ENCODE data around the gene SCRT2.

SCRT2 gene

DNA sequence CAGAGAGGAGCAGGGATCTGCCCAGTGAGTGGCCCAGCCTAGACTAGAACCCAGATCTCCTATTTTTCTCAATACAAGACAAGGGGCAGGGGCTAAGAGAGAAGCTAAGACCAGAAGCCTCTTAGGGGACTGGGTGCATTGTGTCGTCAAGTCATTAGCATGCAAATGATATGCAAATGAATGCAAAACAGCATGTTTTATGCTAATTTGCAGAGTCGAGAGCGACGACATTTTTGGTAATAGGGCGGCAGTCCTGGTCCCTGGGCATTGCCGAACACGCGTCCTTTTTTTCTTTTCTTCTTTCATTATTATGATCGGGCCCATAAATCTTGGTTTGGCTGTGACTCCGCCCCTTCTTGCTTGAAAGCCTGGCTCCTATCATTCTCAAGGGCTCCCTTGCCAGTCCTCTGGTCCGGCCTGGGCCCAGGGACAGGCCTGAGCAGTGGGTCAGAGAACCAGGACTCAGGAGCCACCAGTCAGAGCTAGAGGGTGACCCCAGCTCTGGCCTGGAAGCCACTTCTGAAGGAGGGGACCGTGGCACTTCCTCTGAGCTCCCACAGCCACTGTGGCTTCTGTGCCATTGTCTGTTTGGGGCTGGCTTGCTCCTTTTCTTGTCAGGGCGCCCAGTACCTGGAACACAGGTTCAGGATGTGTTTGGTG lies 32.0 kb upstream of the SCRT2 start:
- no peak overlapping the region for H3K4me3 ChIP-seq (ENCODE audit: low read length)
- no peak for TF ChIP-seq EZH2phosphoT487 (IDR thresholded peaks at IDR 0.05; ENCODE audit: borderline replicate concordance, low read length)
- TF ChIP-seq, protein P1, sequence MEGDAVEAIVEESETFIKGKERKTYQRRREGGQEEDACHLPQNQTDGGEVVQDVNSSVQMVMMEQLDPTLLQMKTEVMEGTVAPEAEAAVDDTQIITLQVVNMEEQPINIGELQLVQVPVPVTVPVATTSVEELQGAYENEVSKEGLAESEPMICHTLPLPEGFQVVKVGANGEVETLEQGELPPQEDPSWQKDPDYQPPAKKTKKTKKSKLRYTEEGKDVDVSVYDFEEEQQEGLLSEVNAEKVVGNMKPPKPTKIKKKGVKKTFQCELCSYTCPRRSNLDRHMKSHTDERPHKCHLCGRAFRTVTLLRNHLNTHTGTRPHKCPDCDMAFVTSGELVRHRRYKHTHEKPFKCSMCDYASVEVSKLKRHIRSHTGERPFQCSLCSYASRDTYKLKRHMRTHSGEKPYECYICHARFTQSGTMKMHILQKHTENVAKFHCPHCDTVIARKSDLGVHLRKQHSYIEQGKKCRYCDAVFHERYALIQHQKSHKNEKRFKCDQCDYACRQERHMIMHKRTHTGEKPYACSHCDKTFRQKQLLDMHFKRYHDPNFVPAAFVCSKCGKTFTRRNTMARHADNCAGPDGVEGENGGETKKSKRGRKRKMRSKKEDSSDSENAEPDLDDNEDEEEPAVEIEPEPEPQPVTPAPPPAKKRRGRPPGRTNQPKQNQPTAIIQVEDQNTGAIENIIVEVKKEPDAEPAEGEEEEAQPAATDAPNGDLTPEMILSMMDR (IDR thresholded peaks at IDR 0.05; ENCODE audit: low read depth, low read length, poor library complexity, severe bottlenecking): no peak
- no peaks in the 10 kb centered on the region for H3K9me3 ChIP-seq (ENCODE audit: control insufficient read depth, insufficient read depth, low read length)
- H4K20me1 ChIP-seq (ENCODE audit: control insufficient read depth, insufficient read depth, low read depth, low read length): no peaks in the 10 kb centered on the region
- H3K79me2 ChIP-seq (ENCODE audit: control insufficient read depth, low read length): no peaks in the 10 kb centered on the region
- H3K27me3 ChIP-seq (ENCODE audit: control insufficient read depth, low read length): no peaks in the 10 kb centered on the region
- H3K27ac ChIP-seq (ENCODE audit: low read depth, low read length): no peak overlapping the region
- no peak overlapping the region for H3K4me2 ChIP-seq (ENCODE audit: low read length)
- H3K4me1 ChIP-seq (ENCODE audit: control insufficient read depth, low read length): no peaks in the 10 kb centered on the region
- H3K9me2 ChIP-seq (replicated peaks; ENCODE audit: control insufficient read depth, low read length): no peaks in the 10 kb centered on the region
- no peaks in the 10 kb centered on the region for H3F3A ChIP-seq (ENCODE audit: control insufficient read depth, insufficient read depth)
- no peaks in the 10 kb centered on the region for H3K36me3 ChIP-seq (ENCODE audit: control insufficient read depth, low read length)

DNA sequence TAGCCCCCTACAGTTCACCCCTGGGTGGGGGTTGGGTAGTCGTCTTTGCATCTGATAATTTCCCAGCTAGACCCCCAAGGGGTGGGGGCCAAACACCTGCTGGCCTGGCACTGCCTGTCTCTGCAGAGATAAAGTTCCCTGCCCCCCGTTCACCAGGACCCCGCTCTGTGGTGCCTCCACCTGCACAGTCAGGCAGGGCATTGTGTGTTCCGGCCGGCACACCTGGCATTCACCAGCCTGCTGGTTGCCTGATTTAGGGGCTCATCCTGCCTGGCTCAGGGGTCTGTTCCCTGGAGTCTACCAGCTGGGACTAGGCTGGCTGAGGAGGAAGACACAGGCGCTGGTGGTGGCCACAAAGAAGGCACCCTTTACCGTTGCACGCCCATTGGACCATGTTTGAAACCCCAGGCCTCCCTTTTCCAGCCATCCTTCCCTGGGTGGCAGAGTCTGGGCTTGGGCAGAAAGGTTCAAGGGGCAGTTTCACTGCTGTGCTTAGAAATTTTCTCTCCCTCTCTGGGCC lies 30.8 kb upstream of the SCRT2 start:
- H3K36me3 ChIP-seq (ENCODE audit: control insufficient read depth, low read length): no peaks in the 10 kb centered on the region
- H3F3A ChIP-seq (ENCODE audit: control insufficient read depth, insufficient read depth): no peaks in the 10 kb centered on the region
- no peaks in the 10 kb centered on the region for H4K20me1 ChIP-seq (ENCODE audit: control insufficient read depth, insufficient read depth, low read depth, low read length)
- H3K4me3 ChIP-seq (ENCODE audit: low read length): no peak overlapping the region
- H3K4me2 ChIP-seq (ENCODE audit: low read length): no peak overlapping the region
- TF ChIP-seq, protein P1 (IDR thresholded peaks at IDR 0.05; ENCODE audit: low read depth, low read length, poor library complexity, severe bottlenecking): no peak
- no peak for TF ChIP-seq EZH2phosphoT487 (IDR thresholded peaks at IDR 0.05; ENCODE audit: borderline replicate concordance, low read length)
- no peaks in the 10 kb centered on the region for H3K27me3 ChIP-seq (ENCODE audit: control insufficient read depth, low read length)
- H3K9me3 ChIP-seq (ENCODE audit: control insufficient read depth, insufficient read depth, low read length): no peaks in the 10 kb centered on the region
- H3K79me2 ChIP-seq (ENCODE audit: control insufficient read depth, low read length): no peaks in the 10 kb centered on the region
- H3K27ac ChIP-seq (ENCODE audit: low read depth, low read length): no peak overlapping the region
- H3K4me1 ChIP-seq (ENCODE audit: control insufficient read depth, low read length): no peaks in the 10 kb centered on the region
- no peaks in the 10 kb centered on the region for H3K9me2 ChIP-seq (replicated peaks; ENCODE audit: control insufficient read depth, low read length)

DNA sequence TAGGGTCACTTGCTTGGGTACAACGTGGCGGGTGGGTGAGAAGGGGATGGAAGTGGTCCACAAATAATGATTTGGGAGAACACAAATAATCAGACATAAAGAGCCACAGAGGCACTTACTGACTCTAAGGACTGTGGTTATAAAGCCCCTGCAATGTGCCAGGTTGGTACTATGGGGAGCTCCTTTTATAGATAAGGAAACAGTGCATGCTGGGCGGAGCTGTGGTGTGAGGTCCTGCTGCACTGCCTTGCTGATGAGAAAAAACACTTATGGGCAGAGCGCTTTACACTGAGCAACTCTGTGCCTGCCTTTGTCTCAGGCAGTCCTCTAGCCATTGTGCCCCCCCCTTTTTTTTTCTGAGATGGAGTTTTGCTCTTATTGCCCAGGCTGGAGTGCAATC lies 29.1 kb upstream of the SCRT2 start:
- no peaks in the 10 kb centered on the region for H3K9me2 ChIP-seq (replicated peaks; ENCODE audit: control insufficient read depth, low read length)
- H3F3A ChIP-seq (ENCODE audit: control insufficient read depth, insufficient read depth): no peaks in the 10 kb centered on the region
- no peaks in the 10 kb centered on the region for H3K9me3 ChIP-seq (ENCODE audit: control insufficient read depth, insufficient read depth, low read length)
- H3K4me1 ChIP-seq (ENCODE audit: control insufficient read depth, low read length): no peaks in the 10 kb centered on the region
- TF ChIP-seq, protein P1 (IDR thresholded peaks at IDR 0.05; ENCODE audit: low read depth, low read length, poor library complexity, severe bottlenecking): no peak
- no peak for TF ChIP-seq EZH2phosphoT487 (IDR thresholded peaks at IDR 0.05; ENCODE audit: borderline replicate concordance, low read length)
- no peaks in the 10 kb centered on the region for H4K20me1 ChIP-seq (ENCODE audit: control insufficient read depth, insufficient read depth, low read depth, low read length)
- no peaks in the 10 kb centered on the region for H3K36me3 ChIP-seq (ENCODE audit: control insufficient read depth, low read length)
- H3K27ac ChIP-seq (ENCODE audit: low read depth, low read length): no peak overlapping the region
- no peak overlapping the region for H3K4me2 ChIP-seq (ENCODE audit: low read length)
- no peaks in the 10 kb centered on the region for H3K79me2 ChIP-seq (ENCODE audit: control insufficient read depth, low read length)
- H3K27me3 ChIP-seq (ENCODE audit: control insufficient read depth, low read length): no peaks in the 10 kb centered on the region
- H3K4me3 ChIP-seq (ENCODE audit: low read length): no peak overlapping the region
